Psoas muscle (tissue), 8 donors: ENCODE data around the gene USP15. TPM values are rescaled to one million over a fixed set of nuclear protein-coding genes. Genes with fewer than 3 reads are reported as not detected.

Source experiments
- ATAC-seq, 4 donors: fragments of 200-7000 bp; cut with Tn5 transposase; one replicate each; pipeline ENCODE4 v1.9.1; 2020; ENCODE audit warnings: moderate library complexity in 3 of 4, mild to moderate bottlenecking in 2 of 4
- DNase-seq, 2 donors: peaks; one replicate each; pipeline ENCODE4 v3.0.0-alpha.2; 2020
- H3K27ac ChIP-seq: fragments of 200-600 bp; one replicate; pipeline ENCODE4 v1.8.0; 2022
- H3K27me3 ChIP-seq, 3 donors: fragments of 200-600 bp in 1 of 3; one replicate each; pipeline versions ENCODE4 v1.6.1 to v1.8.0; 2013 to 2022; ENCODE audit warnings: low read length in 2 of 3, mild to moderate bottlenecking in 2 of 3, moderate library complexity in 1 of 3; ENCODE audit not compliant: insufficient read depth in 3 of 3
- H3K36me3 ChIP-seq, 2 donors: fragments of 200-600 bp in 1 of 2; one replicate each; pipeline versions ENCODE4 v1.6.1 to v1.8.0; 2013 to 2022; ENCODE audit warnings: low read depth in 1 of 2, mild to moderate bottlenecking in 1 of 2, moderate library complexity in 1 of 2; ENCODE audit not compliant: insufficient read depth in 1 of 2
- H3K4me1 ChIP-seq: fragments of 200-600 bp; one replicate; pipeline ENCODE4 v1.8.0; 2022
- H3K4me3 ChIP-seq: fragments of 200-600 bp; one replicate; pipeline ENCODE4 v1.8.0; 2022; ENCODE audit warnings: mild to moderate bottlenecking
- H3K9me3 ChIP-seq: fragments of 200-600 bp; one replicate; pipeline ENCODE4 v1.8.0; 2022
- WGBS, 3 donors: extraction: QIAGEN DNeasy Blood & Tissue Kit; methylation state at CpG; one replicate each; pipeline versions ENCODE4 v1.1.6 to v1.1.7; 2013; 5-methylcytosine and 5-hydroxymethylcytosine counted together
- intact Hi-C, 2 donors: fragments of 100-400 bp; cut with DNase I; formaldehyde crosslinking; loops; one replicate each; pipeline versions ENCODE4 v1.11.0 to v1.14.2; 2022
- polyA plus RNA-seq, 3 donors: library from polyadenylated mRNA; stranded (reverse); fragments of 200-250 nt; gene quantifications; one replicate each; pipeline ENCODE4 v1.2.3, GENCODE V29; 2013
- total RNA-seq, 4 donors: library from RNA; stranded (reverse); fragmentation: NEBNext Ultra II Directional in 2 of 4; extraction: Animal tissue kit (Norgen Biotek cat#: 25700) in 2 of 4; gene quantifications; one replicate each; pipeline versions ENCODE4 v1.2.1 to v1.2.4, GENCODE V29; 2021 to 2023
- TF ChIP-seq, protein P1 (sequence below): fragments of 200-600 bp; IDR thresholded peaks from one replicate; pipeline ENCODE4 v1.8.0; 2022; ENCODE audit warnings: antibody characterized with exemption
- donor health status: healthy with polysubstance abuse.
- donor health status: DM: no; HTN: no; CAD: no; lungs with moderate emphysema.
- donor health status: Bipolar disorder and iron deficiency.
- donor health status: healthy.
- donor health status: DM: yes; HTN: yes; CAD: no.
- donor health status: DM: no; HTN: no; CAD: no.
- donor health status: DM: no; HTN: no; CAD: no.
- donor health status: DM: yes; HTN: yes; CAD: no.

Gene USP15
- total and polyA plus RNA-seq, 7 donors, result 27.6 to 65.6 (median 48.7) TPM

DNA sequence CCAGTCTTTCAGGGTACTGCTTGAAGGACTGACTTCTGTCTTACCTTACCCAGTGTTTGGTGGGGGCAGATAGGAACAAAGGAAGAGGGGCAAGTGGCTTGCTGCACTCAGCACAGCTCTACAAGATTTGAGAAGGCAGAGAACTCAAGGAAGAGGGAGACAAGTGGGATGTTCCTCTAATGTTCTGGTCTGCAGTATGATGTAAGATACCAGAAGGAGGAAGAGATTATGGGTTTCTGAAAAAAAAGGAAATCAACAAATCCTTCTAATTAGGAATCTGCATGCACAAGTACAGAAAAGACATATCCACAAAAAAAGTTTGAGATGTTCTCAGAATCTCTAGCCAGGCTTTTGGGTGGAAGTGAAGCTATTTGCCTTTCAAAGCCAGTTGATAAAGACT is 37.1 kb downstream of the USP15 start:
- no peak for ATAC-seq
- peaks cover 4 to 21% of the 10 kb centered on the region in 2 donors for H3K36me3 ChIP-seq
- no peak overlapping the region for H3K4me3 ChIP-seq
- peaks cover 5% of the 10 kb centered on the region for H3K9me3 ChIP-seq
- TF ChIP-seq, protein P1, sequence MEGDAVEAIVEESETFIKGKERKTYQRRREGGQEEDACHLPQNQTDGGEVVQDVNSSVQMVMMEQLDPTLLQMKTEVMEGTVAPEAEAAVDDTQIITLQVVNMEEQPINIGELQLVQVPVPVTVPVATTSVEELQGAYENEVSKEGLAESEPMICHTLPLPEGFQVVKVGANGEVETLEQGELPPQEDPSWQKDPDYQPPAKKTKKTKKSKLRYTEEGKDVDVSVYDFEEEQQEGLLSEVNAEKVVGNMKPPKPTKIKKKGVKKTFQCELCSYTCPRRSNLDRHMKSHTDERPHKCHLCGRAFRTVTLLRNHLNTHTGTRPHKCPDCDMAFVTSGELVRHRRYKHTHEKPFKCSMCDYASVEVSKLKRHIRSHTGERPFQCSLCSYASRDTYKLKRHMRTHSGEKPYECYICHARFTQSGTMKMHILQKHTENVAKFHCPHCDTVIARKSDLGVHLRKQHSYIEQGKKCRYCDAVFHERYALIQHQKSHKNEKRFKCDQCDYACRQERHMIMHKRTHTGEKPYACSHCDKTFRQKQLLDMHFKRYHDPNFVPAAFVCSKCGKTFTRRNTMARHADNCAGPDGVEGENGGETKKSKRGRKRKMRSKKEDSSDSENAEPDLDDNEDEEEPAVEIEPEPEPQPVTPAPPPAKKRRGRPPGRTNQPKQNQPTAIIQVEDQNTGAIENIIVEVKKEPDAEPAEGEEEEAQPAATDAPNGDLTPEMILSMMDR, result no peak
- H3K4me1 ChIP-seq, result peaks cover 12% of the 10 kb centered on the region
- no peak for DNase-seq
- no peak overlapping the region for H3K27ac ChIP-seq
- intact Hi-C loops, result no loop called here
- H3K27me3 ChIP-seq, result no peaks in the 10 kb centered on the region

DNA sequence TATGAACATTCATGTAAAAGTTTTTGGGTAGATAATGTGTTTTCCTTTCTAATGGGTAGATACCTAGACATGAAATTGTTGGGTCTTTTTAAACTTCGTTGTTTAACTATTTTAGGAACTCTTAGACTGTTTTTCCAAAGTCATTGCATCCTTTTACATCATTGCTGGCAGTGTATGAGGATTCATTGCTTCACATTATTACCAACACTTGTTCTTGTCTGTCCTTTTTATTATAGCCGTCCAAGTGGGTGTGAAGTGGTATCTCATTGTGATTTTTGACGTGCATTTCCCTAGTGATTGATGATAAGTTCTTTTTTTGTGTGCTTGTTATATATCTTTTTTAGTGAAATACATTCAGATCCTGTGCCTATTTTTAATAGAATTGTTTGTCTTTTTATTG is 39.4 kb downstream of the USP15 start:
- ATAC-seq, result peak in 2 of 4 donors; percentile 66 to 76

DNA sequence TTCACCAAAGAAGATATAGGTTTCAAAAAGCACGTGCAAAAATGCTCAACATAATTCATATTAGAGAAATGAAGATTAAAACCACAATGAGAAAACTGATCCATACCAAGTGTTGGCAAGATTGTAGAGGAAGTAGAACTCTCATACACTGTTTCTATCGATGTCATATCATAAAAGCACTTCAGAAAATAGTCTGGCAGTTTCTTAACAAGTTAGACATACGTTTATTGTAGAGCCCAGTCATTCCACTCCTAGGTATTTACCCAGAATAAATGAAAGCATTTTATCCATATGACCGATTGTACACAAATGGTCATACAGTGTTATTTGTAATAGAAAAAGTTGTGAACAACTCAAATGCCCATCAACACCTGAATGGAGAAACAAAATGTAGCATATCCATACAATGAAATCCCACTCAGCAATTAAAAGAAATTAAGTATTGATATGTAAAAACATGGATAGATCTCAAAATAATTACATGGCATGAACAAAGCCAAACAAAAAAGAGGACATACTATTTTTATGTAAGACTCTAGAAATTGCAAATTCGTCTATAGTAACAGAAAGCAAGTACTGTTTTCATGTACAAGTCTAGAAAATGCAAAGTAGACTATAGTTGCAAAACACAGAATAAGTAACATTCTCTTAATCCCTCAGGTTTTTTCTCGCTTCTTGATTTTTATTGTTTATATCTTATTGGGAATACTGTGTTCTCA is 41.0 kb downstream of the USP15 start:
- TF ChIP-seq, protein P1, result no peak
- Histone ChIP-seq H3K27ac (no peak overlapping the region), H3K36me3 (peaks cover 4 to 40% of the 10 kb centered on the region in 2 donors), H3K4me1 (peaks cover 9% of the 10 kb centered on the region), H3K9me3 (peaks cover 5% of the 10 kb centered on the region), H3K4me3 (no peak overlapping the region), H3K27me3 (no peaks in the 10 kb centered on the region)
- 85 to 91% (median 85%) methylated on average over 6 of the region's 6 CpGs for WGBS, 3 donors
- DNase-seq (no peak), ATAC-seq (no peak)
- intact Hi-C loops, result no loop called here

More for the DNA sequence above, 39.4 kb downstream of the USP15 start:
- TF ChIP-seq, protein P1, result no peak
- no peak overlapping the region for H3K27ac ChIP-seq
- intact Hi-C loops, result no loop called here
- peaks cover 9% of the 10 kb centered on the region for H3K4me1 ChIP-seq
- DNase-seq, result no peak
- WGBS, 3 donors, result 22 to 39% (median 36%) methylated on average over 3 of the region's 3 CpGs
- no peak overlapping the region for H3K4me3 ChIP-seq
- H3K27me3 ChIP-seq, result no peaks in the 10 kb centered on the region
- peaks cover 5% of the 10 kb centered on the region for H3K9me3 ChIP-seq
- peaks cover 4 to 36% of the 10 kb centered on the region in 2 donors for H3K36me3 ChIP-seq

DNA sequence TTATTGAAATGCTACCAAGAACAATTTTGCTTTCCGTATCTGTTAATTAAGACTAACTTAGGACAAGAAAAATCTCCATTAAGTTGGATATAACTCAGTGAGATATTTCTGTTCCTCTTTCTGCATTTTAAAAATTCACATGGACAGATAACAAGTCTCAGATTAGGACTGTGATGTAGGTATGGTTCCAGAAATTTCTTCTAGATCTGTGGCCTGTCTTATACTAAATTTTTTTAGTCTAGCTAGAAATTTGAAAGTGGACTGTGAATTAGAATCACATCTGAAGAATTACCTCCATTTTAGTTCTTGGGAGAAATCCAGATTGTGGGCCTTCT is 41.6 kb downstream of the USP15 start:
- H3K4me3 ChIP-seq, result no peak overlapping the region
- peaks cover 4 to 45% of the 10 kb centered on the region in 2 donors for H3K36me3 ChIP-seq
- no peaks in the 10 kb centered on the region for H3K27me3 ChIP-seq
- TF ChIP-seq, protein P1, result no peak
- DNase-seq (no peak), ATAC-seq (no peak)
- peaks cover 9% of the 10 kb centered on the region for H3K4me1 ChIP-seq
- intact Hi-C loops, result no loop called here
- peaks cover 5% of the 10 kb centered on the region for H3K9me3 ChIP-seq
- H3K27ac ChIP-seq, result no peak overlapping the region
- WGBS, 3 donors, result 72 to 94% (median 81%) methylated on average over 1 of the region's 1 CpG

DNA sequence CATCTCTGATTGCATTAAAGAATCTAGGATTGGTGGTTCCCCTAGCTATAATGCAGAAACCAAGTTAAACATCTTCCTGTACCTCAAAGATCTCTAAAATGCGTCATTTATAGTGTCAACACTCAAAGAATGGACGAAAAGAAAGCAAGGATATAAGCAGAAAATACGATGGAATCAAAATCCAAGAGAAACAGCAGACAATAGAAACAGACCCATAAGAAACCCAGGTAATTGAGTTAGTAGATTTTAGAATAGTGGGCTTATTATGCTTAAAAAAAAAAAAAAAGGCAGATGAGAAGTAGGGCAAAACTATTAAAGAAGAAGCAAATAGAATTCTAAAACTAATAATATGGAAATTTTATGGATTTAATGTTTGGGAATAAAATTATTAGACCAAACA is 44.4 kb downstream of the USP15 start:
- no peaks in the 10 kb centered on the region for H3K27me3 ChIP-seq
- no peak for ATAC-seq
- DNase-seq, result no peak
- no peak overlapping the region for H3K4me3 ChIP-seq
- H3K36me3 ChIP-seq, result peaks cover 0 to 50% of the 10 kb centered on the region in 2 donors
- no peak overlapping the region for H3K27ac ChIP-seq
- intact Hi-C loops, result no loop called here
- TF ChIP-seq, protein P1, result no peak
- H3K4me1 ChIP-seq, result peaks cover 7% of the 10 kb centered on the region
- no peaks in the 10 kb centered on the region for H3K9me3 ChIP-seq
- 97 to 99% (median 98%) methylated on average over 3 of the region's 3 CpGs for whole genome bisulfite sequencing, 3 donors
